GM19025 (cell line): ENCODE measurements around the gene DZANK1.
"Not testable (repeated sequence)": the region's sequence is repeated elsewhere in the genome, so short reads cannot be mapped to it uniquely, and the experiment has no call there.

ENCODE experiments used
- ATAC-seq: cut with Tn5 transposase; IDR thresholded peaks from one replicate; pipeline ENCODE4 v1.9.1; 2021; ENCODE audit warnings: mild to moderate bottlenecking, low read depth, moderate library complexity; ENCODE audit not compliant: unreplicated experiment

The DZANK1 gene

DNA sequence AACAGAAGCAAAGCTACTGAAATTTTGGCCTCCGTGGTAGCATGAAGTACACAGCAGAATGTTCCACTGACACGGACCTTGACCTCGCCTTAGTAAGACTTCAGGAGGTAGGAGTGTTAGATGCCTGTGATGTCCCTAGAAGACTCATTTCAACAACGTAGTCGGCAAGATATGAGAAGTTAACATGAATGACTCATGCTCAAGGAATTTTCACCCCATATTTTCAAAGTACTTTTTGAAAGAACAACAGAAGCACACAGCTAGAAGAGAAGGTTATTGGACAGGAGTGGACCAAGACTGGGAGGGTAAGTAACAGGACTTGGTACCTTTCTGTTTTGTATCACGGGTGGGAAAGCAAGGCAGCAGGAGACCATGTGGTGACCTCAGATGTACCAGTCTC, 78.0 kb downstream of the DZANK1 start:
- ATAC-seq = no peak

GRCh38 chr20:18380908-18381529, 85.8 kb downstream of the DZANK1 start:
- no peak for ATAC-seq

DNA sequence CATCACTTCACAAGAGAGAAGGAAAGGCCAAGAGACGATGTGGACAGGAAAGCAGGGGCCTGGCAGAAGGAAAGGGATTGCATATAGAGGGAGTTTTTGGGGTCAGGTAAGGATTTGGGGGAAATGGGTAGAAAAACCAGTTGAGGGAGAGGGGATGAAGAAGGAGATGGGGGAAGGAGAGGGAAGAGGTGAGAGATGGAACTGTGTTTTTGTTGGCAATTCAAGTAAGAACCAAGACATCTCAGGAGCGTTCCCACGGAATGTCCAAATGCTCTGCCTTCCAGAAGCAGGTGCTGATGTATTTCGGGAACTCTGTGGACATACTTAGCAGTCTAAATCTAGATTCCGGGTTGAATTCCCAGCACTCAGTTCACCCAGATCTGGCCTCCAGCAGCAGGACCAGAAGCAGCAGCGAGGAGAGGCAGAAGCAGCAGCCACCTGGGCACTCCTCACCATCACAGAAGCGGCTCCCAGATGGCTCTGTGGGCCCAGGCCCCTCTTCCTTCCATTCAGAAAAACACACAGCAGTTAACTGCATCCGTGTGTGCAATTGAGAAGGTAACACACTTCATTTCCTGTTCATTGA, 88.8 kb downstream of the DZANK1 start:
- ATAC-seq = no peak

- ATAC-seq = not testable (repeated sequence)
These were observed 91.3 kb downstream of the DZANK1 start for GRCh38 chr20:18375551-18375950.

- ATAC-seq = no peak
These were observed 94.5 kb downstream of the DZANK1 start for GRCh38 chr20:18372296-18372695.

- no peak for ATAC-seq
These were observed 102.1 kb downstream of the DZANK1 start for GRCh38 chr20:18364768-18365167.

- no peak for ATAC-seq
These were observed 103.1 kb downstream of the DZANK1 start for GRCh38 chr20:18363708-18364107.

DNA sequence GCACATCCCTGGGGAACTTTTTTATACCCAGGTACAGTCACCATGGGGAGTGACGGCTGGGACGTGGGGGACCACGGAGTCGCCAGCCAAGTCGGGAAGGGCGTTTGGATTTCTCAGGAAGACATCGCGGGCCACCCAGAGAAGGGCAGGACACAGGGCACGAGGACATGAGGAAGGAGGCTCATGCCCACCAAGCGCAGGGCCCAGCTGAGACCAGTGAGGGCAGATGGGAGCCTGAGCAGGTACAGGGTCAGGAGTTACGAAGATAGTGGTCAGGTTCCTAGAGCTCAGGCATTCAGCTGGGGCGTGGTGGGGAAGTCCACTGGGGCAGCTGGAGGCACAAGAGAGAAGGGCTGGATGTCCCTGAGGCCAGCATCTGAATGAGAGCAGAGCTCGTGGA, 103.9 kb downstream of the DZANK1 start:
- ATAC-seq = no peak

DNA sequence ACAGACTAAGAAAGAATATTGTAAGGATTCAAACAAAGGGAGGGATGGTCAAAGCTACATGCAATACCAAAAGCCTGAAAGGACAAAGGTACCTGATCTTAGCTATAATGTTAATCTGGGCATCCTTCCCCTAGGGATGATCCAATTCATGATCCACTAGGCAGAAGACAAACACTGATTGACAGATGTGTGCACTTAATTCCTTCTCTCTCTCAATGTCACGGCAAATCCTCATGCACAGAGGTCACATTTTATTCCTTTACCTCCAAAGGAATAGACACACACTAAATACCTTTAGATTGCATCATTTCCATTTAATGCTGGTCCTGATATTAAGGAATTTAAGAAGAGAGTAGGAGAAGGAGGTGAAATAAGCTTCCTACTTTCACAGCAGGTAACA, 105.2 kb downstream of the DZANK1 start:
- no peak for ATAC-seq

GRCh38 chr20:18360635-18361034, 106.2 kb downstream of the DZANK1 start:
- no peak for ATAC-seq

DNA sequence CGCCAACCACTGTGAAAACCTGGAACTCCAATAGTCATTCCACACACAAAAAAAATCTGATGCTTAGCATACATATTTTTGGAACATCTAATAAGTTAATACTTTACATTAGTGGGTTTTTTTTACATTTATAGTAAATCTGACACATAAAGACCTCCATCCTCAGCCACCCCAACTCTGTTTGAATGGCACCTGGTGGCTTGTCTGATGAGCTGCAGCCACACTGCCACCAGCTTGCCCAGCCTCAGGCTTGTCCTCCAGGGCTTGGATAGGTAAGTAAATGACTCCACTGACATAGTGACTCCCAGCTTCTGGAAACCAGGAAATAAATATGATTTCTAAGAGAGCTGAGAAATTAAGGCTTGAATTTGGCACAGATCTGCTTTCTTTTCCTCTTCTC, 107.0 kb downstream of the DZANK1 start:
- ATAC-seq = no peak

DNA sequence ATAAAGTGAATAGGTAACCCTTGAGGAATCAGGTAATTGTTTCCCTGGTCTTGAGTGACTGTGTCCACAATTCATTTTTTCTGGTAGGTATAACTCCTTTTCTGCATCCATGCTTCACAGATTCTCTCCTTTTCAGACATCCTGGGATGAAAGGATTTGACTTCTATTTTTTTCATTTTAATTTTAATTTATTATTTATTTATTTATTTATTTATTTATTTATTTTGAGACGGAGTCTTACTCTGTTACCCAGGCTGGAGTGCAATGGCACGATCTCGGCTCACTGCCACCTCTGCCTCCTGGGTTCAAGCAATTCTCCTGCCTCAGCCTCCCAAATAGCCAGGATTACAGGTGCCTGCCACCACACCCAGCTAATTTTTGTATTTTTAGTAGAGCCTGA, 117.1 kb downstream of the DZANK1 start:
- not testable (repeated sequence) for ATAC-seq
